H1 (cell line): ENCODE measurements around the gene RNF8. TPM values are rescaled to one million over a fixed set of nuclear protein-coding genes. Genes with fewer than 3 reads are reported as not detected.

Experiments
- CTCF ChIA-PET: fragments of 300-600 bp; sonication (Branson Sonifier 250); formaldehyde crosslinking; loops from one replicate; lab custom pipeline; 2021; ENCODE audit not compliant: partially characterized antibody; lab: Charles Lee
- POLR2A ChIA-PET: fragments of 300-600 bp; sonication (Branson Sonifier 250); formaldehyde crosslinking; loops from one replicate; lab custom pipeline; 2021; ENCODE audit warnings: inconsistent platforms; ENCODE audit not compliant: partially characterized antibody; lab: Charles Lee
- DNase-seq, 2 experiments: peaks; one replicate each; pipeline versions ENCODE4 v3.0.0 to v3.0.0-alpha.2; 2010 to 2022; ENCODE audit warnings: low spot score in 2 of 2, low read depth in 1 of 2, mixed read lengths in 1 of 2
- FAIRE-seq: peaks from 2 replicates; lab custom pipeline; 2011; peaks lifted over from hg19 to GRCh38; lab: Jason Lieb, UNC
- H2AFZ ChIP-seq: 2 replicates; pipeline ENCODE4 v1.8.1; 2012; ENCODE audit warnings: low read length, inconsistent platforms
- H2AK5ac ChIP-seq: 2 replicates; pipeline ENCODE4 v1.6.1; 2013; ENCODE audit warnings: low read depth, low read length
- H2BK120ac ChIP-seq: replicated peaks from 2 replicates; pipeline ENCODE3; 2013; ENCODE audit warnings: low read depth, low read length, inconsistent platforms
- H2BK12ac ChIP-seq: 2 replicates; pipeline ENCODE4 v1.6.1; 2013; ENCODE audit warnings: low read depth, low read length
- H2BK15ac ChIP-seq: 2 replicates; pipeline ENCODE4 v1.6.1; 2013; ENCODE audit warnings: low read length
- H2BK20ac ChIP-seq: 2 replicates; pipeline ENCODE4 v1.6.1; 2013; ENCODE audit warnings: low read length
- H2BK5ac ChIP-seq: 2 replicates; pipeline ENCODE4 v1.6.1; 2013; ENCODE audit warnings: low read depth, low read length
- H3K14ac ChIP-seq: 2 replicates; pipeline ENCODE4 v1.6.1; 2013; ENCODE audit warnings: inconsistent platforms; ENCODE audit not compliant: insufficient read length
- H3K18ac ChIP-seq: 2 replicates; pipeline ENCODE4 v1.6.1; 2013; ENCODE audit warnings: low read length; ENCODE audit errors: extremely low read depth
- H3K23ac ChIP-seq: 2 replicates; pipeline ENCODE4 v1.6.1; 2013; ENCODE audit warnings: inconsistent platforms; ENCODE audit not compliant: insufficient read length
- H3K23me2 ChIP-seq: 2 replicates; pipeline ENCODE4 v1.6.1; 2013; ENCODE audit warnings: low read depth, low read length
- H3K27ac ChIP-seq: 2 replicates; pipeline ENCODE4 v1.6.1; 2011; ENCODE audit warnings: low read depth, low read length, inconsistent platforms
- H3K27me3 ChIP-seq, 4 experiments: replicated peaks in 1 of 4; 1 replicate in 1 of 4; 2 replicates in 3 of 4; pipeline versions ENCODE4 v1.6.1 to v1.8.1; 2011 to 2013; ENCODE audit warnings: low read length in 3 of 4, mild to moderate bottlenecking in 3 of 4, inconsistent platforms in 2 of 4, mixed read lengths in 2 of 4, moderate library complexity in 1 of 4; ENCODE audit not compliant: control insufficient read depth in 3 of 4, insufficient read depth in 3 of 4; ENCODE audit errors: extremely low read depth in 1 of 4
- H3K36me3 ChIP-seq, 4 experiments: 2 replicates each; pipeline versions ENCODE4 v1.6.1 to v1.8.1; 2011 to 2013; ENCODE audit warnings: mild to moderate bottlenecking in 4 of 4, low read length in 3 of 4, moderate library complexity in 2 of 4, control low read depth in 1 of 4, inconsistent platforms in 1 of 4; ENCODE audit not compliant: insufficient read depth in 4 of 4, control insufficient read depth in 2 of 4
- H3K4ac ChIP-seq: replicated peaks from 2 replicates; pipeline ENCODE3; 2013; ENCODE audit warnings: low read length, low read depth, mixed read lengths, inconsistent platforms; ENCODE audit not compliant: insufficient read length
- H3K4me1 ChIP-seq, 4 experiments: replicated peaks in 1 of 4; 1 replicate in 1 of 4; 2 replicates in 3 of 4; pipeline versions ENCODE4 v1.6.1 to v1.8.1; 2011 to 2013; ENCODE audit warnings: low read length in 3 of 4, inconsistent platforms in 2 of 4, mixed read lengths in 1 of 4; ENCODE audit not compliant: insufficient read depth in 4 of 4, control insufficient read depth in 3 of 4
- H3K4me2 ChIP-seq, 2 experiments: 2 replicates each; pipeline versions ENCODE4 v1.6.1 to v1.8.1; 2011 to 2013; ENCODE audit warnings: low read depth in 2 of 2, low read length in 2 of 2, control low read depth in 1 of 2, inconsistent platforms in 1 of 2, mild to moderate bottlenecking in 1 of 2; ENCODE audit not compliant: insufficient read depth in 1 of 2
- H3K4me3 ChIP-seq, 4 experiments: fragments of 200-600, 300-600 bp in 1 of 4; sonication (generic), shearing (Covaris generic), sonication (Bioruptor Twin) in 1 of 4; 2 replicates each; pipeline versions ENCODE4 v1.5.1 to v1.8.1; 2011 to 2016; ENCODE audit warnings: low read length in 4 of 4, low read depth in 3 of 4, control low read depth in 2 of 4, inconsistent platforms in 2 of 4, mild to moderate bottlenecking in 2 of 4, mixed read lengths in 1 of 4, moderate library complexity in 1 of 4; ENCODE audit not compliant: insufficient read depth in 2 of 4; ENCODE audit errors: extremely low read depth in 1 of 4
- H3K56ac ChIP-seq: replicated peaks from 2 replicates; pipeline ENCODE3; 2013; ENCODE audit warnings: low read depth, mild to moderate bottlenecking, mixed read lengths, low read length, inconsistent platforms; ENCODE audit not compliant: insufficient read length
- H3K79me1 ChIP-seq: 2 replicates; pipeline ENCODE4 v1.6.1; 2013; ENCODE audit warnings: low read depth, low read length, control low read depth
- H3K79me2 ChIP-seq, 2 experiments: 2 replicates each; pipeline versions ENCODE4 v1.6.1 to v1.8.1; 2012 to 2013; ENCODE audit warnings: low read length in 2 of 2, mild to moderate bottlenecking in 2 of 2, inconsistent platforms in 1 of 2; ENCODE audit not compliant: insufficient read depth in 2 of 2, control insufficient read depth in 1 of 2
- H3K9ac ChIP-seq, 4 experiments: replicated peaks in 1 of 4; 1 replicate in 1 of 4; 2 replicates in 3 of 4; pipeline versions ENCODE4 v1.6.1 to v1.8.1; 2011 to 2013; ENCODE audit warnings: low read depth in 3 of 4, low read length in 3 of 4, control low read depth in 2 of 4, mild to moderate bottlenecking in 2 of 4, moderate library complexity in 2 of 4, inconsistent platforms in 1 of 4; ENCODE audit errors: extremely low read depth in 1 of 4
- H3K9me3 ChIP-seq, 2 experiments: 2 replicates each; pipeline versions ENCODE4 v1.6.1 to v1.8.1; 2012 to 2013; ENCODE audit warnings: mild to moderate bottlenecking in 2 of 2, moderate library complexity in 2 of 2, control low read depth in 1 of 2, inconsistent platforms in 1 of 2, low read depth in 1 of 2, low read length in 1 of 2, mixed read lengths in 1 of 2; ENCODE audit not compliant: insufficient read depth in 2 of 2
- H4K20me1 ChIP-seq, 2 experiments: replicated peaks in 1 of 2; 2 replicates each; pipeline versions ENCODE3 to v1.8.1; 2011 to 2013; ENCODE audit warnings: inconsistent platforms in 2 of 2, low read length in 2 of 2, mild to moderate bottlenecking in 1 of 2; ENCODE audit not compliant: insufficient read depth in 2 of 2, control insufficient read depth in 1 of 2
- H4K5ac ChIP-seq: 2 replicates; pipeline ENCODE4 v1.6.1; 2013; ENCODE audit warnings: low read length, low read depth, mixed read lengths, inconsistent platforms; ENCODE audit not compliant: insufficient read length
- H4K8ac ChIP-seq: 2 replicates; pipeline ENCODE4 v1.8.0; 2013; ENCODE audit warnings: mild to moderate bottlenecking, moderate library complexity, low read length, inconsistent platforms; ENCODE audit not compliant: insufficient read depth; ENCODE audit errors: extremely low read depth
- H4K91ac ChIP-seq: replicated peaks from 2 replicates; pipeline ENCODE3; 2013; ENCODE audit warnings: low read length, mixed read lengths, inconsistent platforms; ENCODE audit not compliant: insufficient read length
- CEBPB ChIP-seq: IDR thresholded peaks from 2 replicates; pipeline ENCODE4 v1.6.1; 2012; ENCODE audit warnings: low read depth, low read length
- WGBS, 2 experiments: shearing (Covaris generic) in 1 of 2; methylation state at CpG; one replicate each; pipeline versions ENCODE4 v1.1.6 to v1.1.7; 2013 to 2015; ENCODE audit warnings: low lambda C conversion rate in 2 of 2, mixed read lengths in 2 of 2, inconsistent platforms in 1 of 2, low coverage in 1 of 2, missing lambda C conversion rate in 1 of 2; ENCODE audit not compliant: insufficient replicate concordance in 2 of 2, insufficient coverage in 1 of 2, insufficient read length in 1 of 2; ENCODE audit errors: extremely low coverage in 1 of 2, missing lambda C conversion rate in 1 of 2; 5-methylcytosine and 5-hydroxymethylcytosine counted together
- polyA plus RNA-seq, 7 experiments: library from polyadenylated mRNA; depleted of rRNA in 3 of 7; stranded (reverse) in 5 of 7; unstranded in 2 of 7; fragments of >200 nt in 5 of 7; fragments of 200-250 nt in 2 of 7; gene quantifications; 1 replicate in 5 of 7; 2 replicates in 1 of 7; 4 replicates in 1 of 7; pipeline versions ENCODE4 v1.2.1 to v1.2.3, GENCODE V29; 2011 to 2013; ENCODE audit warnings: missing spikeins in 2 of 7, mixed read lengths in 2 of 7
- total RNA-seq: library from RNA; stranded (reverse); fragmentation: NEBNext Ultra II Directional; extraction: Animal tissue kit (Norgen Biotek cat#: 25700); gene quantifications from 2 replicates; pipeline ENCODE4 v1.2.1, GENCODE V29; 2021

The RNF8 gene
- total and polyA plus RNA-seq, 2 of the 8 experiments (the other 6 are each of a cell fraction or from before 2014, with no cell fraction given) = 20.3 to 44.7 TPM

- Histone ChIP-seq H2AFZ (no peak overlapping the region), H3K4me2 (no peak overlapping the region), H3K27me3 (no peaks in the 10 kb centered on the region), H4K91ac (no peak overlapping the region), H3K4me3 (no peak overlapping the region), H2BK12ac (no peak overlapping the region), H3K23me2 (no peaks in the 10 kb centered on the region), H3K4ac (no peak overlapping the region), H2BK5ac (no peak overlapping the region), H3K36me3 (peaks cover 3 to 18% (median 15%) of the 10 kb centered on the region in 4 experiments; a peak in 6 of 8 replicates), H3K27ac (no peak overlapping the region), H2BK20ac (no peak overlapping the region), H4K8ac (no peak overlapping the region), H3K23ac (no peak overlapping the region), H3K79me2 (no peaks in the 10 kb centered on the region), H2BK15ac (no peak overlapping the region), H2BK120ac (no peak overlapping the region), H3K9ac (no peak overlapping the region), H3K14ac (no peak overlapping the region), H2AK5ac (no peak overlapping the region), H4K20me1 (peaks cover 0 to 2% of the 10 kb centered on the region in 2 experiments), H3K79me1 (no peaks in the 10 kb centered on the region), H3K4me1 (no peaks in the 10 kb centered on the region), H3K9me3 (no peaks in the 10 kb centered on the region), H3K56ac (no peak overlapping the region), H4K5ac (no peak overlapping the region), H3K18ac (no peak overlapping the region)
- TF ChIP-seq CEBPB = no peak
- ChIA-PET CTCF (interaction anchor here (0.7 to 2.9 kb wide), 5 partner anchors 9 to 293 kb away, joined by 3 to 9 read pairs (median 4); no protein-coding TSS in a partner anchor), POLR2A (no interaction called here)
- 80% methylated on average over 3 of the region's 3 CpGs; no CpG with 5 or more reads in 1 of the 2 experiments for WGBS, 2 experiments
- DNase-seq = no peak
- no peak for FAIRE-seq
Observed at GRCh38 chr6:37310966-37311365, 42.8 kb upstream of the RNF8 start.
